Measurements from ENCODE around the gene NRL. TPM values are rescaled to one million over a fixed set of nuclear protein-coding genes. Genes with fewer than 3 reads are reported as not detected.

NRL gene
- total and polyA plus RNA-seq, 7 donors: 1.2 to 5.1 (median 2.4) TPM

DNA sequence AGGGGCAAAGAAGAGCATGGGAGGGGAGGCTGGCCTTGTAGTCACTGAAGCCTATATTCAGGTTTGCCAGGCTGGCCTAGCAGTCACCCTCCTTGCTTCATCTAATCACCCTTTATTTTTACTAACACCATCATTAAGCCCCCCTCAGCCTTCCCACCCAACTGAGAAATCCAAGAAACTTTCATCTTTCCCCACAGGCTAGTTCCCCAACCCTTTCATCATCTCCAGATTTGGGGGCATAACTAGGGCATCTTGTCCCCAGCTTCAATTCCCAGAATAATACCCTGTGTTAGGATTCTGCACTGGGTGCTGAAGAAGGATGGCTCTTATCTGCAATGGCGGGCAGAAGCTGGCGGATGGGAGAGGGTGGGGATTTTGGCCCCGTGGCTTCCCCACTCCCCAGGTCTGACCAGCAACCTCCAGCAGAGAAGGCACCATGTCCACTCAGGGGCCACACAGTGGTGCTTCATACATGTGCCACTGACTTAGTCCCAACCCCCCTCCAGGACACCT lies 13.7 kb downstream of the NRL start:
- no peaks in the 10 kb centered on the region for H3K9me3 ChIP-seq
- no peak overlapping the region for H3K27ac ChIP-seq
- DNase-seq (no peak), ATAC-seq (no peak)
- H3K36me3 ChIP-seq (ENCODE audit: insufficient read depth in 1 of 2, low read depth in 1 of 2): peaks cover 0 to 3% of the 10 kb centered on the region in 2 donors
- no peak overlapping the region for H3K4me3 ChIP-seq
- TF ChIP-seq, protein P1, sequence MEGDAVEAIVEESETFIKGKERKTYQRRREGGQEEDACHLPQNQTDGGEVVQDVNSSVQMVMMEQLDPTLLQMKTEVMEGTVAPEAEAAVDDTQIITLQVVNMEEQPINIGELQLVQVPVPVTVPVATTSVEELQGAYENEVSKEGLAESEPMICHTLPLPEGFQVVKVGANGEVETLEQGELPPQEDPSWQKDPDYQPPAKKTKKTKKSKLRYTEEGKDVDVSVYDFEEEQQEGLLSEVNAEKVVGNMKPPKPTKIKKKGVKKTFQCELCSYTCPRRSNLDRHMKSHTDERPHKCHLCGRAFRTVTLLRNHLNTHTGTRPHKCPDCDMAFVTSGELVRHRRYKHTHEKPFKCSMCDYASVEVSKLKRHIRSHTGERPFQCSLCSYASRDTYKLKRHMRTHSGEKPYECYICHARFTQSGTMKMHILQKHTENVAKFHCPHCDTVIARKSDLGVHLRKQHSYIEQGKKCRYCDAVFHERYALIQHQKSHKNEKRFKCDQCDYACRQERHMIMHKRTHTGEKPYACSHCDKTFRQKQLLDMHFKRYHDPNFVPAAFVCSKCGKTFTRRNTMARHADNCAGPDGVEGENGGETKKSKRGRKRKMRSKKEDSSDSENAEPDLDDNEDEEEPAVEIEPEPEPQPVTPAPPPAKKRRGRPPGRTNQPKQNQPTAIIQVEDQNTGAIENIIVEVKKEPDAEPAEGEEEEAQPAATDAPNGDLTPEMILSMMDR (IDR thresholded peaks at IDR 0.05): no peak
- no peaks in the 10 kb centered on the region for H3K4me1 ChIP-seq
- H3K27me3 ChIP-seq (ENCODE audit: insufficient read depth in 3 of 3, low read length in 2 of 3): no peaks in the 10 kb centered on the region
- intact Hi-C loops (cut with DNase I): no loop called here
- WGBS, 3 donors: 96 to 97% (median 97%) methylated on average over 3 of the region's 3 CpGs

DNA sequence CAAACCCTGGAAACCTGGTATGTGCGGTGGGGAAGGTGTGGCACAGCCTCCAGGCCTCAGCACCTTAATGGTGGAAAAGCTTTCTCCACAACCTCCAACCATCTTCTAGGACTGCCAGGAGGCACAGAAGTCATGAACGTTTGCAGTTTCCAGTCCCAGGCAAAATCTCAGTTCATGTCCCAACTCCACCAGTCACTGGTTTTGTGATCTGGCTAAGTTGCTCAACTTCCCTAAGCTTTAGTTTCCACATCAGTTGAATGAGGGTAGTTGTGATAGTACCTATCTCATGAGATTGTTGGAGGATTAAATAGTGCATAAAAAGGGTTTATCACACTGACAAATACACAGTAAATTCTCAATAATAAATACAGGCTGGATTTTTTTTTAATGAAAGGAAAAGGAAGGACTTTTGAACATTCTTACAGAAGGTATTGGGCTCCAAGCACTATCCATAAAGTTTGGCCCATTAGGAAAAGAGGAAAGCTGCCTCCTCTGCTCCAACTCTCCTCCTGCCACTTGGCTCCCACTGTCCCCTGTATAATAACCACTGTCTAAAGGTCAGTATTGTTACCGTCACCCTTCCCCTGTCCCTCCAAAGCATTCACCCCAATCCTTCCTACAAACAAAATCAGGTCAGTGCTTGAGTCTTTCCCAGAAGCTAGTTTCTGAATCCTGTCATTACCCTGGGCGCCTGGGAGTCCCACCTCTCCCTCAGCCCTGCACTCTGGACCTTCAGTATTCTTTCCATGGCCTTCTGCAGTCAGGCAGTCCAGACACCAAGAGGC lies 14.4 kb downstream of the NRL start:
- Histone ChIP-seq H3K27me3 (ENCODE audit: insufficient read depth in 3 of 3, low read length in 2 of 3) (no peaks in the 10 kb centered on the region), H3K4me1 (no peaks in the 10 kb centered on the region), H3K36me3 (ENCODE audit: insufficient read depth in 1 of 2, low read depth in 1 of 2) (peaks cover 0 to 3% of the 10 kb centered on the region in 2 donors), H3K4me3 (no peak overlapping the region), H3K9me3 (no peaks in the 10 kb centered on the region), H3K27ac (no peak overlapping the region)
- intact Hi-C loops (cut with DNase I): no loop called here
- TF ChIP-seq, protein P1 (IDR thresholded peaks at IDR 0.05): no peak
- WGBS, 3 donors: 82 to 93% (median 87%) methylated on average over 4 of the region's 4 CpGs
- DNase-seq: no peak
- ATAC-seq: no peak

DNA sequence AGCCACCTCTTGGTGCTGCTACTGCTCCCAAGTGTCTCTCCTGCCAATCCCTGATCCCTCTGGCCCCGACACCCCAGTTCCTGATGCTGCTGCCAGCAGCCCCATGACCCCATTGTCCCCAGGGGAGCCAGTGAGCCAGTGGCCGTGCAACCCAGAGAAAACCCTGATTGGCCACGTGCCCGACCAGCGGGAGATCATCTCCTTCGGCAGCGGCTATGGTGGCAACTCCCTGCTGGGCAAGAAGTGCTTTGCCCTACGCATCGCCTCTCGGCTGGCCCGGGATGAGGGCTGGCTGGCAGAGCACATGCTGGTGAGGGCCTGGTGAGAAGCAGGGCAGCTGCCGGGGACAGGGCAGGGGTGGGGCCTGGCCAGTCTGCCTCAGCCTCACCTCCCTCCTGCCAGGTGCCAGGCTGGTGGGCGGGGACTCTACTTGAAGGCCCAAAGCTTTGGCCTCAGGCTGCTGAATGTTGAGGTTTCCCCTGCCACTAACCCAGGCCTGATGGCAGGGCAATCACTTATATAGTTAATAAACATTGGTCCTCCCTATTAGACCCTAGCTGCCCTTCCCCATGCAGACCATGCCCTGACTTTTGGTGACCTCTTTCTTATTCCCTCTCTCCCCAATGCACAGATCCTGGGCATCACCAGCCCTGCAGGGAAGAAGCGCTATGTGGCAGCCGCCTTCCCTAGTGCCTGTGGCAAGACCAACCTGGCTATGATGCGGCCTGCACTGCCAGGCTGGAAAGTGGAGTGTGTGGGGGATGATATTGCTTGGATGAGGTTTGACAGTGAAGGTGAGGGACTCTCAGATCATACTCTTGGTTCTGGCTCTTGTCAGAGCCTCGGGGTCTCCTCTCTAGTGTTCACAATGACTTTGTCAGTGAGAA lies 15.6 kb downstream of the NRL start:
- Histone ChIP-seq H3K9me3 (no peaks in the 10 kb centered on the region), H3K27me3 (ENCODE audit: insufficient read depth in 3 of 3, low read length in 2 of 3) (no peaks in the 10 kb centered on the region), H3K4me3 (no peak overlapping the region), H3K36me3 (ENCODE audit: insufficient read depth in 1 of 2, low read depth in 1 of 2) (peaks cover 0 to 3% of the 10 kb centered on the region in 2 donors), H3K4me1 (peaks cover 6% of the 10 kb centered on the region), H3K27ac (no peak overlapping the region)
- DNase-seq (no peak), ATAC-seq (no peak)
- TF ChIP-seq, protein P1 (IDR thresholded peaks at IDR 0.05): no peak
- intact Hi-C loops (cut with DNase I): loop anchor here in 1 of 2 donors (10.0 kb wide), 1 partner anchor 124 kb away; no protein-coding TSS in a partner anchor
- WGBS, 3 donors: 55 to 72% (median 60%) methylated on average over 17 of the region's 17 CpGs

GRCh38 chr14:24098229-24098926 lies 16.4 kb downstream of the NRL start:
- TF ChIP-seq, protein P1 (IDR thresholded peaks at IDR 0.05): no peak
- peaks cover 6% of the 10 kb centered on the region for H3K4me1 ChIP-seq
- DNase-seq: no peak
- intact Hi-C loops (cut with DNase I): loop anchor here in 1 of 2 donors (10.0 kb wide), 1 partner anchor 124 kb away; no protein-coding TSS in a partner anchor
- no peak overlapping the region for H3K4me3 ChIP-seq
- no peaks in the 10 kb centered on the region for H3K9me3 ChIP-seq
- WGBS, 3 donors: 91 to 96% (median 93%) methylated on average over 16 of the region's 16 CpGs
- no peak overlapping the region for H3K27ac ChIP-seq
- H3K36me3 ChIP-seq (ENCODE audit: insufficient read depth in 1 of 2, low read depth in 1 of 2): peaks cover 0 to 2% of the 10 kb centered on the region in 2 donors
- no peak for ATAC-seq
- no peaks in the 10 kb centered on the region for H3K27me3 ChIP-seq (ENCODE audit: insufficient read depth in 3 of 3, low read length in 2 of 3)
